ENCODE results near the gene FYCO1.

FYCO1 gene

DNA sequence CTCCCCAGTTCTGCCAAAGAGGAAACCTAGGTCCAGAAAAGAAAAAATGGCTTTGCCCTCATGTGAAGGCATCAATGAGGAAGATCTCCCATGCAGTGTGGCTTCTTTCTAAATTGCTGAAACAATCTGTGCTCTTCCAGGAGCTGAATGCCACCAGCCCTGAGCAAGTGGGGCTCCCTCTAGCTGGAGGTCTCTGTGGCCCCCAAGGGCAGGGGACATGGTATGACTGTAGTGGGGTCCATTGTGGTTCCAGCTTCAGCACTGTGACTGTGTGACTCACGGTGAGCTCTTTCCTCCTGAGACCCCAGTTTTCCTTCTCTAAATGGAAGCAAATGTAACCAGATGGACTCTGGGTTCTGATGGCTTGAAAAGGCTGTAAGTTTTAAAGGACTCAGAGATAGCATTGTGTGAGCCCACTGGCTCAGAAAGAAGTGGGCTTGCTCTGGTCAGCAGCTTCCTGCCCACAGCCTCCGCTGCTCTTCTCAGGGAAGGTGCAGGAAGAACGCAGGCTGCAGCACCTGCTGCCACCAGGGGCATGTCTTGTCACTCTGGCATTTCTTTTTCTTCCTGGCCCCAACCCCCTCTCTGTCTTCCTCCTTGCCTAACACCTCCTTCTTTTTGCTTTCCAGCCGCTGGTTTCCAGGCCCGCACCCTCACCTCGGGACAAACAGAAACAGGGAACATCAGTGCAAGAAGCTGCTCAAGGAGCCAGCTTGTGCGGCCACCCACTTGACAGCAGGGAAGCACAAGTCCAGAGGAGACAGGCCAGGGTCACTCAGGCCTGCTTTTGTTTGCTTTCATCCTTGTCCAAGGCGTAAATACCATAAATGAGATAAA is 58.2 kb downstream of the FYCO1 start:
- Histone ChIP-seq H3K4me1 (ENCODE audit: control insufficient read depth, low read depth, low read length) (no peaks in the 10 kb centered on the region), H2BK120ac (ENCODE audit: low read depth, low read length) (no peak overlapping the region), H3K4me2 (ENCODE audit: low read length) (no peak overlapping the region), H3K36me3 (ENCODE audit: control insufficient read depth, insufficient read depth, low read length) (no peaks in the 10 kb centered on the region), H3K56ac (ENCODE audit: low read length) (no peak overlapping the region), H2BK5ac (ENCODE audit: low read length) (no peak overlapping the region), H3K79me2 (ENCODE audit: control insufficient read depth, insufficient read depth, low read length) (no peaks in the 10 kb centered on the region), H3K27ac (ENCODE audit: low read depth, low read length) (no peak overlapping the region), H3K27me3 (ENCODE audit: insufficient read depth, low read length, poor library complexity) (no peaks in the 10 kb centered on the region), H2BK15ac (replicated peaks; ENCODE audit: low read depth) (no peak overlapping the region), H4K5ac (ENCODE audit: low read length) (no peak overlapping the region), H3K9ac (ENCODE audit: low read length) (no peak overlapping the region), H3K18ac (ENCODE audit: low read length) (no peak overlapping the region), H3K4ac (ENCODE audit: low read depth, low read length) (no peak overlapping the region), H2AK5ac (ENCODE audit: low read length) (no peak overlapping the region), H3K4me3 (ENCODE audit: low read length) (no peak overlapping the region), H4K8ac (ENCODE audit: low read depth, low read length) (no peak overlapping the region), H3K79me1 (ENCODE audit: low read length) (no peaks in the 10 kb centered on the region), H3K23ac (ENCODE audit: low read length) (no peak overlapping the region)
- peak; percentile 9 for DNase-seq
- WGBS (ENCODE audit: extremely low coverage, insufficient coverage, low lambda C conversion rate), result no CpG with 5 or more reads among the region's 8 CpGs

DNA sequence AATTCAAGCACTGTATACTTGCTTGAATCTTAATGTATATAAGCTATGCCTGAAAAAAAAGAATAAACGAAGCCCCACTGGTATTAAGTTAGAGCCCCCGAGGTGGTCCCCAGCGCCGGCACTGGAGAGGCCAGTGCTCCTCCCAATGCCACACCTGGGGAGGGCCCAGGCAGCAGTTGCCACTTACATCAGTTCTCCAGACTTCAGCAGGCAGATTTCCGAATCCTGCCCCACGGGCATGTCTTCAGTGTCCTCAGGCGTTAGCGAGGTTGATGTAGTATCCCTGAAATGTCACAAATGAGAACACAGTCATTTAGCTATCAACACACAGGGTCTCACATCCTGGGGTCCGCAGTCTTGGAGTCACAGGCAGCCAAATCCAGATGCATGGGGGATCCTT is 59.4 kb downstream of the FYCO1 start:
- Histone ChIP-seq H3K4me2 (ENCODE audit: low read length) (no peak overlapping the region), H3K23ac (ENCODE audit: low read length) (no peak overlapping the region), H3K27ac (ENCODE audit: low read depth, low read length) (no peak overlapping the region), H3K4ac (ENCODE audit: low read depth, low read length) (no peak overlapping the region), H2BK5ac (ENCODE audit: low read length) (no peak overlapping the region), H2BK120ac (ENCODE audit: low read depth, low read length) (no peak overlapping the region), H3K27me3 (ENCODE audit: insufficient read depth, low read length, poor library complexity) (no peaks in the 10 kb centered on the region), H3K18ac (ENCODE audit: low read length) (no peak overlapping the region), H4K8ac (ENCODE audit: low read depth, low read length) (no peak overlapping the region), H2BK15ac (replicated peaks; ENCODE audit: low read depth) (no peak overlapping the region), H3K9ac (ENCODE audit: low read length) (no peak overlapping the region), H3K4me1 (ENCODE audit: control insufficient read depth, low read depth, low read length) (no peaks in the 10 kb centered on the region), H3K36me3 (ENCODE audit: control insufficient read depth, insufficient read depth, low read length) (no peaks in the 10 kb centered on the region), H3K56ac (ENCODE audit: low read length) (no peak overlapping the region), H4K5ac (ENCODE audit: low read length) (no peak overlapping the region), H3K79me1 (ENCODE audit: low read length) (no peaks in the 10 kb centered on the region), H3K79me2 (ENCODE audit: control insufficient read depth, insufficient read depth, low read length) (no peaks in the 10 kb centered on the region), H3K4me3 (ENCODE audit: low read length) (no peak overlapping the region), H2AK5ac (ENCODE audit: low read length) (no peak overlapping the region)
- no peak for DNase-seq
- no CpG with 5 or more reads among the region's 9 CpGs for WGBS (ENCODE audit: extremely low coverage, insufficient coverage, low lambda C conversion rate)

DNA sequence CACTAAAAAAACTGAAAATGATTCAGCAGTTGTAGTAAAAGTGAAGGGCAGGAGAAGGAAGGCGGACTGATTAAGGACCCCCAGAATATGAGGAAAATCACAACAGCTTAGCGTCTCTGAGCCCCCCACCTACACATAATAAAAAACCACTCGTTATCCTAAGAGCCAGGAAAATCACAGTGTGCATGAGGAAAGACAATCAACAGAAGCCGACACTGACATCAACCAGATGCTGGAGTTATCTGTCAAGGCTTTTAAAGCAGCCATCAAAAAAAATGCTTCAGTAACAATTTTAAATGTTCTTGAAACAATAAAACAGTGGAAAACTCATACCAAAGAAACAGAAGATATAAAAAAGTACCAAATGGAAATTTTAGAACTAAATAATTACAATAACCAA is 62.0 kb downstream of the FYCO1 start:
- WGBS (ENCODE audit: extremely low coverage, insufficient coverage, low lambda C conversion rate), result no CpG with 5 or more reads among the region's 4 CpGs
- Histone ChIP-seq H2BK15ac (replicated peaks; ENCODE audit: low read depth) (no peak overlapping the region), H2AK5ac (ENCODE audit: low read length) (no peak overlapping the region), H4K8ac (ENCODE audit: low read depth, low read length) (no peak overlapping the region), H3K56ac (ENCODE audit: low read length) (no peak overlapping the region), H3K27ac (ENCODE audit: low read depth, low read length) (no peak overlapping the region), H3K4me3 (ENCODE audit: low read length) (no peak overlapping the region), H3K36me3 (ENCODE audit: control insufficient read depth, insufficient read depth, low read length) (no peaks in the 10 kb centered on the region), H3K4me2 (ENCODE audit: low read length) (no peak overlapping the region), H2BK120ac (ENCODE audit: low read depth, low read length) (no peak overlapping the region), H3K18ac (ENCODE audit: low read length) (no peak overlapping the region), H3K79me1 (ENCODE audit: low read length) (no peaks in the 10 kb centered on the region), H3K4me1 (ENCODE audit: control insufficient read depth, low read depth, low read length) (no peaks in the 10 kb centered on the region), H3K79me2 (ENCODE audit: control insufficient read depth, insufficient read depth, low read length) (no peaks in the 10 kb centered on the region), H3K4ac (ENCODE audit: low read depth, low read length) (no peak overlapping the region), H4K5ac (ENCODE audit: low read length) (no peak overlapping the region), H3K9ac (ENCODE audit: low read length) (no peak overlapping the region), H2BK5ac (ENCODE audit: low read length) (no peak overlapping the region), H3K23ac (ENCODE audit: low read length) (no peak overlapping the region), H3K27me3 (ENCODE audit: insufficient read depth, low read length, poor library complexity) (no peaks in the 10 kb centered on the region)
- DNase-seq, result no peak

DNA sequence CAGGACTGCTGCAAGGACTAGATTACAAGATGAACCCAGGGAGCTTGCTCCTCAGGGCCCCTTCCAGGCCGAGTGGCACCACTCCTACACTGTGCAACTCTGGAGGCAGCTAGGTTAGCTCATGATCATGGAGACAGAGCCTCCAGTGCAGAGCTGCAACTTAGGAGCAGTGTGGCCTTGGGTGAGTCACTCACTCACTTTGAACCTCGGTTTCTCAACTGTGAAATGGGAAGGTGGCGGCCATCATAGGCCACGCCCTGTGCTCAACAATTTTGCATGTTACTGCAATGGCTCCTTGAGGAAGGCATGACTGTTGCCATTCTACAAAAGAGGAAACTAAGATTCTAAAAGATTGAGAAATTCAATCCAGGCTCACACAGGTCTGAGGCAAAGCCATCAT is 63.5 kb downstream of the FYCO1 start:
- Histone ChIP-seq H3K23ac (ENCODE audit: low read length) (no peak overlapping the region), H3K79me1 (ENCODE audit: low read length) (no peaks in the 10 kb centered on the region), H3K9ac (ENCODE audit: low read length) (no peak overlapping the region), H2BK120ac (ENCODE audit: low read depth, low read length) (no peak overlapping the region), H3K79me2 (ENCODE audit: control insufficient read depth, insufficient read depth, low read length) (no peaks in the 10 kb centered on the region), H4K5ac (ENCODE audit: low read length) (no peak overlapping the region), H3K4me1 (ENCODE audit: control insufficient read depth, low read depth, low read length) (no peaks in the 10 kb centered on the region), H3K27me3 (ENCODE audit: insufficient read depth, low read length, poor library complexity) (no peaks in the 10 kb centered on the region), H3K18ac (ENCODE audit: low read length) (no peak overlapping the region), H2BK15ac (replicated peaks; ENCODE audit: low read depth) (no peak overlapping the region), H4K8ac (ENCODE audit: low read depth, low read length) (no peak overlapping the region), H3K56ac (ENCODE audit: low read length) (no peak overlapping the region), H3K36me3 (ENCODE audit: control insufficient read depth, insufficient read depth, low read length) (no peaks in the 10 kb centered on the region), H2BK5ac (ENCODE audit: low read length) (no peak overlapping the region), H2AK5ac (ENCODE audit: low read length) (no peak overlapping the region), H3K27ac (ENCODE audit: low read depth, low read length) (no peak overlapping the region), H3K4me3 (ENCODE audit: low read length) (no peak overlapping the region), H3K4me2 (ENCODE audit: low read length) (no peak overlapping the region), H3K4ac (ENCODE audit: low read depth, low read length) (no peak overlapping the region)
- WGBS (ENCODE audit: extremely low coverage, insufficient coverage, low lambda C conversion rate), result no CpG with 5 or more reads among the region's 4 CpGs
- DNase-seq, result no peak

DNA sequence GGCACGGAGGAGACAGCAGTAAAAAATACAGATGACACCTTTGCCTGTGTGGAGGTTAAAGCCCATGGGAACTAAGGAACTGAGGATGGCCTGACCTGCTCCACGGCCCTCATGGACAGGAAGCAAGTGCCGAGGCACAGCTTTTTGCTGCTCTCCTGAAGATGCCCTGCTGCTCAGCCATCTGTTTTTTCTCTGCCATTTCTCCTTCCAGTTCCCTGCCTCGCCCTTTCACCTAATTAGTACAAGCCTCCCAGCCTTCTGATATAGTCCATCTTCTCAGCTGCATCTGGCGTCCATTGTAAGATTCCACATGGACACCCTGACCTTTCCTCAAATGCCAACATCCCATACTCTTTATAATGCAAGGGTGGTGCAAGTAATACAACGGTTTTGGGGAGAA is 64.1 kb downstream of the FYCO1 start:
- H2AK5ac ChIP-seq (ENCODE audit: low read length), result no peak overlapping the region
- no peak overlapping the region for H3K18ac ChIP-seq (ENCODE audit: low read length)

More for the DNA sequence above, 64.1 kb downstream of the FYCO1 start:
- no peaks in the 10 kb centered on the region for H3K79me2 ChIP-seq (ENCODE audit: control insufficient read depth, insufficient read depth, low read length)
- no peak overlapping the region for H2BK15ac ChIP-seq (replicated peaks; ENCODE audit: low read depth)
- WGBS (ENCODE audit: extremely low coverage, insufficient coverage, low lambda C conversion rate), result no CpG with 5 or more reads among the region's 6 CpGs
- H3K4me3 ChIP-seq (ENCODE audit: low read length), result no peak overlapping the region
- H3K23ac ChIP-seq (ENCODE audit: low read length), result no peak overlapping the region
- no peak overlapping the region for H3K4me2 ChIP-seq (ENCODE audit: low read length)
- no peak overlapping the region for H2BK5ac ChIP-seq (ENCODE audit: low read length)
- DNase-seq, result no peak
- no peaks in the 10 kb centered on the region for H3K79me1 ChIP-seq (ENCODE audit: low read length)
- no peak overlapping the region for H2BK120ac ChIP-seq (ENCODE audit: low read depth, low read length)
- H3K4ac ChIP-seq (ENCODE audit: low read depth, low read length), result no peak overlapping the region
- no peaks in the 10 kb centered on the region for H3K27me3 ChIP-seq (ENCODE audit: insufficient read depth, low read length, poor library complexity)
- H4K5ac ChIP-seq (ENCODE audit: low read length), result no peak overlapping the region
- no peak overlapping the region for H4K8ac ChIP-seq (ENCODE audit: low read depth, low read length)
- no peak overlapping the region for H3K56ac ChIP-seq (ENCODE audit: low read length)
- H3K4me1 ChIP-seq (ENCODE audit: control insufficient read depth, low read depth, low read length), result no peaks in the 10 kb centered on the region
- no peaks in the 10 kb centered on the region for H3K36me3 ChIP-seq (ENCODE audit: control insufficient read depth, insufficient read depth, low read length)
- no peak overlapping the region for H3K9ac ChIP-seq (ENCODE audit: low read length)
- no peak overlapping the region for H3K27ac ChIP-seq (ENCODE audit: low read depth, low read length)
